Heart left ventricle (tissue), 13 donors: ENCODE data around the gene STAM.

Source experiments
- CTCF ChIP-seq, 12 donors: fragments of 200-600 bp; sonication (generic) in 4 of 12; IDR thresholded peaks; one replicate each; pipeline versions ENCODE4 v1.5.0 to v1.8.0; 2018 to 2022; ENCODE audit warnings: antibody characterized with exemption in 12 of 12, mild to moderate bottlenecking in 5 of 12
- POLR2A ChIP-seq, 2 donors: fragments of 450-650 bp; IDR thresholded peaks; one replicate each; pipeline ENCODE4 v1.6.1; 2017; ENCODE audit warnings: antibody characterized with exemption in 2 of 2, mild to moderate bottlenecking in 2 of 2, moderate library complexity in 2 of 2
- donor health status: ischemic (EF 13 %, LVEDD 7.1; RV severe dilation, severe dysfunction).
- donor health status: DM: no; HTN: yes; CAD: no.
- donor health status: DM: no; HTN: no; CAD: no.
- donor health status: ischemic (EF 25% LVEDD 6.9; RV normal size, moderate dysfunction).
- donor health status: ischemic (EF 25% LVEDD 5.7; RV mildly dilated, moderate dysfunction).
- donor health status: ischemic (EF 35%, LVEDD 5.7; RV mildly dilated, moderate dysfunction).
- donor health status: nonischemic (EF 11% LVEDD 7.7; RV severe dilation, severe dysfunction).
- donor health status: DM: yes; HTN: yes; CAD: no.
- donor health status: PGD.
- donor health status: ischemic (EF 29% LVEDD 5.4; RV normal size, mild dysfunction).
- donor health status: nonischemic (EF 23%, LVEDD 6.1; RV moderate dilation, normal function).

- no peak for TF ChIP-seq CTCF (IDR thresholded peaks at IDR 0.05)
- TF ChIP-seq POLR2A (IDR thresholded peaks at IDR 0.05): no peak
Observed at GRCh38 chr10:17624996-17625395, 19.0 kb upstream of the STAM start.
